A549 (cell line): Measurements from ENCODE around the gene NEDD9. TPM values are rescaled to one million over a fixed set of nuclear protein-coding genes. Genes with fewer than 3 reads are reported as not detected.
A peak's percentile ranks its signal among the peaks of the same experiment; 100 is the strongest.

Source experiments
- ATAC-seq, 2 experiments: fragments of 200-7000 bp in 1 of 2; fragments of >200 bp in 1 of 2; cut with Nextera tagmentation in 1 of 2; cut with Tn5 transposase in 1 of 2; 3 replicates each; pipeline versions ENCODE4 v1.8.0 to v1.9.1; 2018 to 2020; ENCODE audit warnings: mild to moderate bottlenecking in 1 of 2, moderate library complexity in 1 of 2
- CTCF ChIA-PET: fragments of 300-600 bp; sonication (Branson Sonifier 250); formaldehyde crosslinking; extraction: SDS; loops from one replicate; lab custom pipeline; 2021; ENCODE audit warnings: antibody characterized with exemption, inconsistent platforms; lab: Yijun Ruan, JAX
- POLR2A ChIA-PET: fragments of 350-600 bp; formaldehyde crosslinking; extraction: SDS; loops from one replicate; lab custom pipeline; 2021; ENCODE audit warnings: antibody characterized with exemption, inconsistent platforms; lab: Yijun Ruan, JAX
- DNase-seq, 2 experiments: peaks; one replicate each; pipeline versions ENCODE4 v3.0.0 to v3.0.0-alpha.2; 2011 to 2016; ENCODE audit warnings: low read depth in 1 of 2, low spot score in 1 of 2
- FAIRE-seq: peaks from 2 replicates; lab custom pipeline; 2011; peaks lifted over from hg19 to GRCh38; lab: Jason Lieb, UNC
- H3K27ac ChIP-seq, 2 experiments: fragments of >200 bp; sonication (Bioruptor Twin); formaldehyde crosslinking; 3 replicates each; pipeline ENCODE4 v1.5.1; 2016 to 2017
- H3K4me1 ChIP-seq: fragments of >200 bp; sonication (Bioruptor Twin); formaldehyde crosslinking; 3 replicates; pipeline ENCODE4 v1.6.1; 2016
- H3K4me2 ChIP-seq: fragments of >200 bp; sonication (Bioruptor Twin); formaldehyde crosslinking; 3 replicates; pipeline ENCODE4 v1.6.1; 2016
- H3K4me3 ChIP-seq: fragments of >200 bp; sonication (Bioruptor Twin); formaldehyde crosslinking; 3 replicates; pipeline ENCODE4 v1.5.1; 2016
- H3K9me3 ChIP-seq: fragments of >200 bp; sonication (Bioruptor Twin); formaldehyde crosslinking; 3 replicates; pipeline ENCODE4 v1.6.1; 2016
- CBX8 ChIP-seq: fragments of 200-600 bp; sonication (generic); IDR thresholded peaks from 2 replicates; pipeline ENCODE4 v1.6.1; 2016
- CEBPB ChIP-seq, 2 experiments: fragments of >200 bp in 1 of 2; sonication (Bioruptor Twin) in 1 of 2; formaldehyde crosslinking in 1 of 2; IDR thresholded peaks; 2 replicates each; pipeline ENCODE4 v1.6.1; 2012 to 2016
- CHD2 ChIP-seq: fragments of 150-350 bp; IDR thresholded peaks from 2 replicates; pipeline ENCODE4 v1.6.1; 2014; ENCODE audit warnings: low read length; ENCODE audit not compliant: partially characterized antibody
- CHD4 ChIP-seq: fragments of 200-600 bp; sonication (generic); IDR thresholded peaks from 2 replicates; pipeline ENCODE4 v1.6.1; 2016; ENCODE audit warnings: antibody characterized with exemption, mild to moderate bottlenecking, borderline replicate concordance
- CTCF ChIP-seq: fragments of >200 bp; sonication (Bioruptor Twin); formaldehyde crosslinking; IDR thresholded peaks from 3 replicates; pipeline ENCODE4 v1.5.1; 2016
- EHF ChIP-seq: fragments of 250-450 bp; sonication (Bioruptor Pico); IDR thresholded peaks from 2 replicates; pipeline ENCODE4 v1.5.0; 2020; ENCODE audit warnings: mild to moderate bottlenecking
- GATA3 ChIP-seq: IDR thresholded peaks from 2 replicates; pipeline ENCODE4 v1.6.1; 2012; ENCODE audit warnings: borderline replicate concordance
- HEYL ChIP-seq: fragments of 250-450 bp; sonication (Bioruptor Pico); IDR thresholded peaks from 2 replicates; pipeline ENCODE4 v1.8.0; 2021; ENCODE audit warnings: mild to moderate bottlenecking, moderate library complexity
- HMGXB4 ChIP-seq: fragments of 250-450 bp; sonication (Bioruptor Pico); IDR thresholded peaks from 2 replicates; pipeline ENCODE4 v1.5.0; 2021; ENCODE audit warnings: mild to moderate bottlenecking, moderate library complexity, borderline replicate concordance
- HOXA7 ChIP-seq: fragments of 250-450 bp; sonication (Bioruptor Pico); IDR thresholded peaks from 2 replicates; pipeline ENCODE4 v1.5.0; 2020; ENCODE audit warnings: mild to moderate bottlenecking, moderate library complexity
- HOXB5 ChIP-seq: fragments of 250-450 bp; sonication (Bioruptor Pico); IDR thresholded peaks from 2 replicates; pipeline ENCODE4 v1.5.0; 2020; ENCODE audit warnings: mild to moderate bottlenecking, moderate library complexity
- JUNB ChIP-seq: fragments of >200 bp; sonication (Bioruptor Twin); formaldehyde crosslinking; IDR thresholded peaks from 2 replicates; pipeline ENCODE4 v1.6.1; 2016
- KDM1A ChIP-seq: fragments of 200-600 bp; sonication (generic); IDR thresholded peaks from 2 replicates; pipeline ENCODE4 v1.6.1; 2016; ENCODE audit warnings: low read depth, mild to moderate bottlenecking
- MAFK ChIP-seq: fragments of 450-650 bp; IDR thresholded peaks from 2 replicates; pipeline ENCODE4 v1.6.1; 2014; ENCODE audit not compliant: partially characterized antibody
- MAX ChIP-seq: IDR thresholded peaks from 2 replicates; pipeline ENCODE4 v1.6.1; 2012
- PHF8 ChIP-seq: fragments of 200-600 bp; sonication (generic); IDR thresholded peaks from 2 replicates; pipeline ENCODE4 v1.6.1; 2016; ENCODE audit warnings: low read depth, mild to moderate bottlenecking, antibody characterized with exemption, moderate library complexity, borderline replicate concordance
- POLR2A ChIP-seq: IDR thresholded peaks from 2 replicates; pipeline ENCODE4 v1.6.1; 2012; ENCODE audit warnings: mild to moderate bottlenecking, low read length
- POLR2AphosphoS2 ChIP-seq: conservative IDR thresholded peaks from 2 replicates; pipeline ENCODE4 v1.6.1; 2012; ENCODE audit warnings: low read length, improper control_type of control experiment, inconsistent platforms
- SREBF2 ChIP-seq: fragments of 450-650 bp; IDR thresholded peaks from 2 replicates; pipeline ENCODE4 v1.6.1; 2014; ENCODE audit warnings: mild to moderate bottlenecking, moderate library complexity
- TP53 ChIP-seq: fragments of 250-450 bp; sonication (Bioruptor Pico); IDR thresholded peaks from 2 replicates; pipeline ENCODE4 v1.5.0; 2021; ENCODE audit warnings: mild to moderate bottlenecking, moderate library complexity
- ZNF302 ChIP-seq: fragments of 250-450 bp; sonication (Bioruptor Pico); IDR thresholded peaks from 2 replicates; pipeline ENCODE4 v1.9.0; 2021; ENCODE audit warnings: inconsistent platforms, mild to moderate bottlenecking, moderate library complexity
- WGBS: methylation state at CpG from one replicate; pipeline ENCODE4 v1.1.6; 2017; ENCODE audit errors: missing lambda C conversion rate; 5-methylcytosine and 5-hydroxymethylcytosine counted together
- polyA plus RNA-seq, 4 experiments: library from polyadenylated mRNA; depleted of rRNA in 3 of 4; stranded (reverse); fragments of >200 nt; fragmentation: RNase III in 1 of 4; extraction: RNeasy Plus Mini Kit Qiagen cat#74134 plus additional on column Dnase treatment in 1 of 4; gene quantifications; 2 replicates in 3 of 4; 3 replicates in 1 of 4; pipeline ENCODE4 v1.2.3, GENCODE V29; 2011 to 2017
- TF ChIP-seq, protein P1 (sequence below): IDR thresholded peaks from 2 replicates; pipeline ENCODE4 v1.6.1; 2012; ENCODE audit warnings: low read depth, borderline replicate concordance

Gene NEDD9
- polyA plus RNA-seq, 2 of the 4 experiments (the other 2 are of a cell fraction), result 46.7 to 79.6 TPM

GRCh38 chr6:11272491-11273192 is 40.2 kb upstream of the NEDD9 start (continued):
- no peak for TF ChIP-seq CTCF
- TF ChIP-seq PHF8, result no peak
- TF ChIP-seq HMGXB4 (CRISPR knock-in tag), result no peak
- no peak for TF ChIP-seq HEYL (CRISPR knock-in tag)

DNA sequence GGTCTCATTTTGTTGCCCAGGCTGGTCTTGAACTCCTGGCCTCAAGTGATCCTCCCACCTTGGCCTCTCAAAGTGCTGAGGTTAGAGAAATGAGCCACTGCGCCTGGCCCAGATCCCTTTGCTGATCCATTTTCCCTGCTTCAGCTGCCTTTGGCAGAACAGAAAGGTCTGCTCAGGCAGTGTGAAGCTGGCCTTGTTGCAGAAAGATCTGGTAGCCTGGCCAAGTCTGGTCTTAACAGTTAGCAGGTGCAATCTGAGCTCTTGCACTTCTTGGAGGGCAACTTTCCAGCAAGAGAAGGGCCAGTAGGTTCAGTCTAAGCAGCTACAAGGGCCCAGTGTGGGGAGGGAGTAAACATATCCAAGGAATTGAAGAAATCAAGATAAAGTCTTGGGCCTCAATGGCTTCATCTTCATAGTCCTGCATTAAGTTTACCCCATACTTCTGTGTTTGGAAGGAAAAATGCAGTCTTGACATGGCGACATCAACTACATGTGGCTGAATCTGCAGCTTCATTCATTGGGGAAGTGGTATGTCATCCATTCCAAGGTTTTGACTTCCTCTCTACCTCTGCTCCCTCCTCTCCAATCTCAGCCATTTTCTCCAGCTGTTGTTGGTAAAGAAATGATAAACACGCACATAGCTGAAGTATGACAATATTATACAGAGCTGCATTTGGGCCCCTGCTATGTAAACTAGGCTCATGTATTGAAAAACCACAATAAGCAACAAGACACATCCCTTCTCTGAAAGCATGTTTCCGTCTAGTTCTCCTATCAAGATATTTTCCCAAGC is 39.0 kb upstream of the NEDD9 start:
- peaks cover 65% of the 10 kb centered on the region for H3K4me1 ChIP-seq
- FAIRE-seq (no peak), DNase-seq (no peak), ATAC-seq (no peak)
- CTCF ChIA-PET, result no interaction called here
- 92% methylated on average over 4 of the region's 4 CpGs for WGBS
- POLR2A ChIA-PET, result interaction anchor here (1.0 kb wide), 1 partner anchor 47 kb away, joined by 3 read pairs; no protein-coding TSS in a partner anchor
- H3K9me3 ChIP-seq, result no peaks in the 10 kb centered on the region
- no peak overlapping the region for H3K4me2 ChIP-seq
- peak overlapping the region in 1 of 2 experiments; percentile 65; a peak in 1 of 6 replicates for H3K27ac ChIP-seq
- no peak overlapping the region for H3K4me3 ChIP-seq
- TF ChIP-seq CEBPB (IDR thresholded peaks at IDR 0.05) (no peak), CHD4 (no peak), JUNB (no peak), ZNF302 (no peak), HOXB5 (CRISPR knock-in tag) (no peak), TP53 (no peak)

DNA sequence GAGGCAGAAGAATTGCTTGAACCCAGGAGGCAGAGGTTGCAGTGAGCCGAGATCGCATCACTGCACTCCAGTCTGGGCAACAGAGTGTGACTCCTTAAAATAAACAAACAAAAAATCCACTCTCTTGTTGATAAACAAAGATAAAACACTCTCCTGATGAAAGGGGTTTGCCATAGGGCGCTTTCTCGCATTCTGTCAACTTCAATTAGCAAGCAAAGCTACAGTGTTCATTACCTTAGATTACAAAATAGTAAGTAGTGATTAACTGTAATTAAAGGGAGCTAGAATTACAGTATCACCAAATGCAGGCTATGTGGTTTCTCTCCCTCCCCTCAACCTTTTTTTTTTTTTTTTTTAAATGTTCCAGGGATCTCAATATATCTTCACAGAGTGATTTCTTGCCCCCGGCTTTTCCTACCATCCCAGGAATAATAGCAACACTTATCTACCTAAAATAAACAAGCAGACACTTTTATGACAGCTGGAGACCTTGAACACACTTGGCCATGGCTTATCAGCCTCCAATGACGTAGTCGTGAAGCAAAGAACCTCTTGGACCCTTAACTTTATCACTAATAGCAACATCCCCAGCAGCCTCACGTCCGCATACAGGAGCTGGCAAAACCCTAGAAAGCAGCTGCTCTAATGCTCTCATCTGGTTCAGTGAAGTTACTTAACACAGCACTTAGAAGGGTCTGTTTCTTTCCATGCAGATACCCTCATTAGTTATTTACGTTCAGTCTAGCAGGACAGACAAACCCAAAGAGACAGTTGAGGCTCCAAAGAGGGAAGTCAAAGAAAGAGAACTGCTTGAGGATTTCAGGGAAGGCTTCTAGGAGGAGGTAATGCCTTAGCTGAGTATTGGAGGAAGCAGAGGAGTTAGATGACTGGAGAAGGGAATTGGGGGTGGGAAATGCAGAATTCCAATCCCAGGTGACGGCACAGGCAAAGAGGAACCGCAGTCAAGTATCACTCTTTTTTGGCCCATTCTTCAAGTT is 37.9 kb upstream of the NEDD9 start:
- Histone ChIP-seq H3K9me3 (no peaks in the 10 kb centered on the region), H3K4me2 (peak overlapping the region; percentile 37; the same call in 2 of the 3 replicates), H3K4me3 (no peak overlapping the region), H3K4me1 (peaks cover 54% of the 10 kb centered on the region), H3K27ac (peak overlapping the region; percentile 20 to 60; a peak in 4 of 6 replicates)
- POLR2A ChIA-PET, result no interaction called here
- FAIRE-seq (no peak), ATAC-seq (peak in 1 of 2 experiments; percentile 65; a peak in 3 of 6 replicates), DNase-seq (peak in 1 of 2 experiments; percentile 59)
- CTCF ChIA-PET, result interaction anchor here (0.6 to 1.2 kb wide), 2 partner anchors 16 to 70 kb away, joined by 3 to 4 read pairs; no protein-coding TSS in a partner anchor
- no peak for TF ChIP-seq EHF (CRISPR knock-in tag)
- TF ChIP-seq GATA3, result peak; percentile 75
- WGBS, result 64% methylated on average over 12 of the region's 12 CpGs

- WGBS, result 75% methylated on average over 4 of the region's 4 CpGs
- H3K4me1 ChIP-seq, result peaks cover 41% of the 10 kb centered on the region
- ATAC-seq (no peak), FAIRE-seq (no peak), DNase-seq (no peak)
- no peak overlapping the region for H3K27ac ChIP-seq
- ChIA-PET POLR2A (no interaction called here), CTCF (no interaction called here)
- no peaks in the 10 kb centered on the region for H3K9me3 ChIP-seq
- TF ChIP-seq MAX (no peak), SREBF2 (no peak), POLR2AphosphoS2 (no peak), CHD4 (no peak), HOXA7 (no peak), MAFK (no peak), POLR2A (no peak), KDM1A (no peak), CHD2 (no peak), CBX8 (no peak)
- TF ChIP-seq, protein P1, sequence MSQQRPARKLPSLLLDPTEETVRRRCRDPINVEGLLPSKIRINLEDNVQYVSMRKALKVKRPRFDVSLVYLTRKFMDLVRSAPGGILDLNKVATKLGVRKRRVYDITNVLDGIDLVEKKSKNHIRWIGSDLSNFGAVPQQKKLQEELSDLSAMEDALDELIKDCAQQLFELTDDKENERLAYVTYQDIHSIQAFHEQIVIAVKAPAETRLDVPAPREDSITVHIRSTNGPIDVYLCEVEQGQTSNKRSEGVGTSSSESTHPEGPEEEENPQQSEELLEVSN, result no peak
- H3K4me3 ChIP-seq, result no peak overlapping the region
- H3K4me2 ChIP-seq, result peak overlapping the region; percentile 37; the same call in 1 of the 3 replicates
Observed at GRCh38 chr6:11268978-11269377, 36.5 kb upstream of the NEDD9 start.
